Measurements from ENCODE around the gene TLE2. TPM values are rescaled to one million over a fixed set of nuclear protein-coding genes. Genes with fewer than 3 reads are reported as not detected.

TLE2 gene
- total RNA-seq, 1 experiment from 2014 or later: 13.7 TPM

- CTCF ChIA-PET: no interaction called here
- Histone ChIP-seq H4K20me1 (ENCODE audit: insufficient read depth) (no peaks in the 10 kb centered on the region), H3K4me2 (peak overlapping the region; percentile 64; the same call in 1 of the 2 replicates), H3K9me3 (ENCODE audit: insufficient read depth, low read depth) (no peaks in the 10 kb centered on the region), H3K27me3 (ENCODE audit: insufficient read depth, low read depth) (no peaks in the 10 kb centered on the region), H3K4me3 (no peak overlapping the region), H3K9me2 (ENCODE audit: insufficient read depth) (no peaks in the 10 kb centered on the region), H3F3A (ENCODE audit: insufficient read depth, low read depth) (peaks cover 1% of the 10 kb centered on the region; the same call in 1 of the 2 replicates), H3K27ac (no peak overlapping the region), H3K36me3 (ENCODE audit: low read depth) (no peaks in the 10 kb centered on the region), H3K79me2 (ENCODE audit: low read depth) (no peaks in the 10 kb centered on the region), H3K4me1 (replicated peaks; ENCODE audit: insufficient read depth) (0 out of 2 replicates have a peak, but pooled peaks cover 4% of the 10 kb centered on the region), H2AFZ (no peak overlapping the region)
- no TSS peak for BruUV-seq (replicated peaks)
- intact Hi-C loops (cut with micrococcal nuclease; ENCODE audit: unreplicated experiment): loop anchor here (5.0 kb wide), 1 partner anchor 59 kb away; no protein-coding TSS in a partner anchor
- no peak for TF ChIP-seq EZH2 (IDR thresholded peaks at IDR 0.05; ENCODE audit: low read depth)
- TF ChIP-seq CTCF (conservative IDR thresholded peaks at IDR 0.05): no peak
- POLR2A ChIA-PET (ENCODE audit: unreplicated experiment): no interaction called here
- DNase-seq: no peak
These were observed 50.8 kb downstream of the TLE2 start for GRCh38 chr19:2978166-2978767.

- Histone ChIP-seq H2AFZ (0 out of 2 replicates have a peak overlapping the region, but pooled peaks have one; percentile 68), H3K27ac (no peak overlapping the region)
These were observed 51.3 kb downstream of the TLE2 start for GRCh38 chr19:2977746-2978138.

More at GRCh38 chr19:2977746-2978138, 51.3 kb downstream of the TLE2 start:
- BruUV-seq (replicated peaks): no TSS peak
- H3K4me2 ChIP-seq: peak overlapping the region; percentile 64
- no peaks in the 10 kb centered on the region for H3K9me2 ChIP-seq (ENCODE audit: insufficient read depth)
- ChIA-PET CTCF (no interaction called here), POLR2A (ENCODE audit: unreplicated experiment) (interaction anchor here (0.6 kb wide), 1 partner anchor 58 kb away, joined by 3 read pairs; no protein-coding TSS in a partner anchor)
- no peaks in the 10 kb centered on the region for H3K9me3 ChIP-seq (ENCODE audit: insufficient read depth, low read depth)
- H3K4me1 ChIP-seq (replicated peaks; ENCODE audit: insufficient read depth): 0 out of 2 replicates have a peak, but pooled peaks cover 4% of the 10 kb centered on the region
- H4K20me1 ChIP-seq (ENCODE audit: insufficient read depth): no peaks in the 10 kb centered on the region
- intact Hi-C loops (cut with micrococcal nuclease; ENCODE audit: unreplicated experiment): loop anchor here (2.0 to 5.0 kb wide), 2 partner anchors 27 to 60 kb away; no protein-coding TSS in a partner anchor
- H3F3A ChIP-seq (ENCODE audit: insufficient read depth, low read depth): no peaks in the 10 kb centered on the region
- TF ChIP-seq CTCF (conservative IDR thresholded peaks at IDR 0.05): no peak
- TF ChIP-seq EZH2 (IDR thresholded peaks at IDR 0.05; ENCODE audit: low read depth): no peak
- no peak for DNase-seq
- no peaks in the 10 kb centered on the region for H3K79me2 ChIP-seq (ENCODE audit: low read depth)
- H3K27me3 ChIP-seq (ENCODE audit: insufficient read depth, low read depth): no peaks in the 10 kb centered on the region
- no peaks in the 10 kb centered on the region for H3K36me3 ChIP-seq (ENCODE audit: low read depth)
- H3K4me3 ChIP-seq: peak overlapping the region; percentile 39; the same call in 1 of the 2 replicates

Measured in PC-9 (cell line).